GM18505 (cell line): ENCODE data around the gene GUSB.

Source experiments
- ATAC-seq: cut with Tn5 transposase; IDR thresholded peaks from one replicate; pipeline ENCODE4 v1.9.1; 2021; ENCODE audit not compliant: unreplicated experiment
- POLR2A ChIP-seq: IDR thresholded peaks from 4 replicates; pipeline ENCODE4 v1.6.1; 2011; ENCODE audit warnings: borderline replicate concordance; ENCODE audit not compliant: insufficient read depth, insufficient read length; ENCODE audit errors: extremely low read depth

Gene GUSB

GRCh38 chr7:65927489-65928448, 54.2 kb downstream of the GUSB start:
- ATAC-seq = no peak
- no peak for TF ChIP-seq POLR2A

DNA sequence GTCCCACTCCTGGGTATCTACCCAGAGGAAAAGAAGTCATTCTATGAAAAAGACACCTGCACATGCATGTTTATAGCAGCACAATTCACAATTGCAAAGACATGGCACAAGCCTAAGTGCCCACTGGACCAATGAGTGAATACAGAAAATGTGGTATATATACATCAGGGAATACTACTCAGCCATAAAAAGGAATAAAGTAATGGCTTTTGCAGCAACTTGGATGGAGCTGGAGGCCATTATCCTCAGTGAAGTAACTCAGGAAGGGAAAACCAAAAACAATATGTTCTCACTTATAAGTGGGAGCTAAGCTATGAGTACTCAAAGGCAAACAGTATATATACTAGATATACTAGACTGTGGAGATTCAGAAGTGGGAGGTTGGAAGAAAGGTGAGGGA, 55.4 kb downstream of the GUSB start:
- TF ChIP-seq POLR2A = no peak
- ATAC-seq = no peak

DNA sequence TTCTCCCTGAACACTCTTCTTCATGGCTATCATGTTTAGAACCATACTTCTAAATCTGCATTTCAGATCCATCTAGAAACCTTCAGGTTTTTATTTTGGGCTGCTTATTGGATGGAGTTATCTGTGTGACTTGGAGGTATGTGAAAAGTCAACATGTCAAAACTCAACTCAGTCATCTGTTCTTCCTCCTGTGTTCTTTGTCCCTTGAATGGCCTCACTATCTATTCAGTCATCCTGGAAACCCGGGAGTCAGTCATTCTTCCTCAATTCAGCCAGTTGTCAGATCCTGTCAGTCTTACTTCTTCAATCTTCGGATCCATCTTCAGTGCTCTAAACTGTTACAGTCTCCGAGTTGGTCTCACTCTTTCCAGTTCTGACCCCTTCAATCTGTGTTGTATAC, 57.0 kb downstream of the GUSB start:
- no peak for TF ChIP-seq POLR2A
- no peak for ATAC-seq

DNA sequence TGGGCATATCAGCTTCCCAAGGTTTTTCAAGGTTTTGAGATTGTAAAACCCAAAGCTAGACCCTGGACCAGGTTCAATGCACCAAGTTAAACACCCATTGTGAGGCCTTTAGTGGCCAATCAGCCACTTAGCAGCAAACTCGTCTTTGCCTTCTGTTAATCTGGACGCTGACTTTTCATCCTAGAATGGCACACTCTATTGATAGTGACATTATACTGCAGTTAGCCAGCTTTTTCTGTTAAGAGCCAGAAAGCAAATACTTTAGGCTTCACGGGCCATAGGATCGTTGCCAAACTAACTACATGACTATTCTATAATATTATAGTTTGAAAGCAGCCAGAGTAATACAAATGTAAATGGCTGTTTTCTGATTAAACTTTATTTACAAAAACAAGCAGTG, 57.8 kb downstream of the GUSB start:
- no peak for TF ChIP-seq POLR2A
- no peak for ATAC-seq

DNA sequence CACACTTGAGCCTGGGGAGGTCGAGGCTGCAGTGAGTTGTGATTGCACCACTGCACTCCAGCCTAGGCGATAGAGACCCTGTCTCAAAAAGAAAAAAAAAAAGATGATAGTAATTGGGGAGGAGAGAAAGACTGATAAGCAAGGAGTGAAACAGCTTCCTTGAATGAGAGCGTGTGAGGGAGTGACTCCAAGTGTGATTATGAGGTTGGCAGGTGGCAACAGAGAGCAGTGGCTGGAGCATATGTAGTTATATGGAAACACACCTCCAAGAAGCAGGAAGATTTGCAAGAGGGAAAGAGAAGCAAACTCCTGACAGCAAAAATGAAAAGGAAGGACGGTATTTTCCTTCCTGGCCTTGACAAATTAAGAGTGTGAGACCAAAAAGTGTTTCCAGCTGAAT, 58.7 kb downstream of the GUSB start:
- no peak for ATAC-seq
- TF ChIP-seq POLR2A = no peak

DNA sequence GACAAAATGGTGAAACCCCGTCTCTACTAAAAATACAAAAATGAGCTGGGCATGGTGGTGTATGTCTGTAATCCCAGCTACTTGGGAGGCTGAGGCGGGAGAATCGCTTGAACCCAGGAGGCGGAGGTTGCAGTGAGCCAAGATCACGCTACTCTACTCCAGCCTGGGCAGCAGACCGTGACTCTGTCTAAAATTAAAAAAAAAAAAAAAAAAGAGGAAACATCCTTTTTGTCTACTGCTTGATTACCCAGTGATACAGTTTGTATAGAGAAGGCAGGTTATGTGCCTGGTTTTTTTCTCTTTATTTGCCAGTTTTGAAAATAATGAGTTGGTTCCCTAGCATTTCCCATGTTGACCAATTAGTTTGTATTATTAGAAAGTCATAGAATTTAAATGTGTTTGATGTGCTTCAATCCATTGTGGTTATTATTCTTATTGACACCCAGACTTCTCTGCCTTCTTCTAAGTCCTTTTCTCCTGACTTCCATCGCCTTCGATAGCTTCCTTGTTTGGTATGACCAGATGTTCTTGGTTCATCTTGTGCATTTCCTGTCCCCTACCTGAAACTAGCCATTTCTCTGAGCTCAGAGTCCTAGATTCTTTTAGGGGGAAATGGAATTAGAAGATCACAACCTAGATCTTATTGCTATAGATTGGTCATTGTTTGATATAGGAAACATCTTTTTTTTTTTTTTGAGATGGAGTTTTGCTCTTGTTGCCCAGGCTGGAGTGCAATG, 65.9 kb downstream of the GUSB start:
- ATAC-seq = no peak

DNA sequence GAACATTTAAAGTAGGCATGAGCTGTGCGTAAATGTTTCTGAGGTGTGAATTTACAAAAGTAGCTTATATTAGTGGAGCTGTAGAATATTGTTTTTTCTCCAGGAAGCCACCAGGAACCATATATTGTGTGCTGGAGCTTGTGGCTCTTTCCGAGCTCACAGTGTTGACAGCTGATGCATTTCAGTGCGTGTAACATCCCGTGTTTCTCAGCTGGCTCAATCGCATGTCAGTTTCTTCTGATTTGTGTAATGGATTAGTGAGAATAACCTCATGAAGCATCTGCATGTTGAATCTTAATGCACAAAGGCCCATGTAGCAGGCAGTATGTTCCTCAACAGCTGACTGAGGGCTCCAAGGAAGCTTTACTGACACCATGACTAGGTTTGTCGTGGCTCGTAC, 69.8 kb downstream of the GUSB start:
- ATAC-seq = no peak
- TF ChIP-seq POLR2A = no peak

More for the DNA sequence above, 65.9 kb downstream of the GUSB start:
- no peak for TF ChIP-seq POLR2A
